GM10266 (cell line): ENCODE measurements around the gene ITGB5.

Experiments
- DNase-seq: peaks from one replicate; pipeline ENCODE4 v3.0.0; 2012; ENCODE audit errors: extremely low spot score
- TF ChIP-seq, protein P1 (sequence below): IDR thresholded peaks from 2 replicates; pipeline ENCODE4 v1.5.1; 2012; ENCODE audit warnings: mild to moderate bottlenecking, low read depth; ENCODE audit not compliant: control insufficient read depth, insufficient read depth; ENCODE audit errors: missing control alignments

ITGB5 gene

DNA sequence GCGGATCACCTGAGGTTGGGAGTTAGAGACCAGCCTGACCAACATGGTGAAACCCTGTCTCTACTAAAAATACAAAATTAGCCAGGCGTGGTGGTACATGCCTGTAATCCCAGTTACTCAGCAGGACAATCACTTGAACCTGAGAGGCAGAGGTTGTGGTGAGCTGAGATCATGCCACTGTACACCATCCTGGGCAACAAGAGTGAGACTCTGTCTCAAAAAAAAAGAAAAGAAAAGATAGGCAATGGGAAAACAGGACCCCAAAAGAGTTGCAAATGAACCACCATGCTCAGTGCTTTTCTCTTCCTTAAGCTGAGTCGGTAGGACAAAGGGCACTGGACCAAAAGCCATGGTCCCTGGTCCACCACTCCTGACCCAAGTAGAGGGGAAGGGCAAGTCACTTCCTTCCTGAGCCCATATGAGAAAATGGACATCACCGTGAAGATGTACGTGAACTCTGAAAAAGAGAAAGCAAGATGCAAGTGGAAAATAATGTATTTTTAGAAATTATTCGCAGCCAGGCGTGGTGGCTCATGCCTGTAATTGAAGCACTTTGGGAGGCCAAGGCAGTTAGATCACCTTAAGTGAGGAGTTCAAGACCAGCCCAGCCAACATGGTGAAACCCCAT lies 2.6 kb downstream of the ITGB5 start:
- no peak for DNase-seq
- TF ChIP-seq, protein P1, sequence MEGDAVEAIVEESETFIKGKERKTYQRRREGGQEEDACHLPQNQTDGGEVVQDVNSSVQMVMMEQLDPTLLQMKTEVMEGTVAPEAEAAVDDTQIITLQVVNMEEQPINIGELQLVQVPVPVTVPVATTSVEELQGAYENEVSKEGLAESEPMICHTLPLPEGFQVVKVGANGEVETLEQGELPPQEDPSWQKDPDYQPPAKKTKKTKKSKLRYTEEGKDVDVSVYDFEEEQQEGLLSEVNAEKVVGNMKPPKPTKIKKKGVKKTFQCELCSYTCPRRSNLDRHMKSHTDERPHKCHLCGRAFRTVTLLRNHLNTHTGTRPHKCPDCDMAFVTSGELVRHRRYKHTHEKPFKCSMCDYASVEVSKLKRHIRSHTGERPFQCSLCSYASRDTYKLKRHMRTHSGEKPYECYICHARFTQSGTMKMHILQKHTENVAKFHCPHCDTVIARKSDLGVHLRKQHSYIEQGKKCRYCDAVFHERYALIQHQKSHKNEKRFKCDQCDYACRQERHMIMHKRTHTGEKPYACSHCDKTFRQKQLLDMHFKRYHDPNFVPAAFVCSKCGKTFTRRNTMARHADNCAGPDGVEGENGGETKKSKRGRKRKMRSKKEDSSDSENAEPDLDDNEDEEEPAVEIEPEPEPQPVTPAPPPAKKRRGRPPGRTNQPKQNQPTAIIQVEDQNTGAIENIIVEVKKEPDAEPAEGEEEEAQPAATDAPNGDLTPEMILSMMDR: no peak

DNA sequence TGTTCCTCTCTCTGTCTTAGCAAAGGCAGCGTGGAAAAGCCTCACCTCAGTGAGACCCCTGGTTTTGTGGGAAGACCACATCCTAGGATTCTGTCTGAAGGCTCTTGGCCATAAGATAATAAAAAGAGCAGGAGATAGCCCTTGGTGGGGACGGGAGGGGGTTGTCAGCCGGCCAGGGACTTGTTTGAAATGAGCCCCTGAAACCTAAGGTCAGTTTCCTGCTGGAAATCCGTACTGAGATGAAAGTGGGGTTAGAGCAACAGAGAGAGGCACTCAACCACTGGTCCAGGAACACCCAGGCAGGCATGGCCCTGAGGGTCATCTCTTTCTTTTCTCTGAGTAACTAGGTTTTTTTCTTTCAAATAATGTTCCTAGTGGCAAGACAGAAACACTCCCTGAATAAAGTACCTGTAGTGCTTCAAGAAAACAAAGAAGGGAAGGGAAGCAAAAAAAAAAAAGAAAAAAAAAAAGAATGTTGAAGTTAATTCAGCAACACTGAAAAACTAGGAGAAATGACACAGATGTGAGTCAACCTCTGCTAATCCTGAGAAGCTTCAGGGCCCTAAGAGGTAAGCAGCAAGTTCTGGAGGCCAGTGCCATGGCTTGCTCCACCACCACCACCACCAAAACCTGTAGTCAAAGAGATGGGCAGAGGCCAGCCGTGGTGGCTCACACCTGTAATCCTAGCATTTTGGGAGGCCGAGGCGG lies 3.2 kb downstream of the ITGB5 start:
- TF ChIP-seq, protein P1: no peak
- DNase-seq: no peak

DNA sequence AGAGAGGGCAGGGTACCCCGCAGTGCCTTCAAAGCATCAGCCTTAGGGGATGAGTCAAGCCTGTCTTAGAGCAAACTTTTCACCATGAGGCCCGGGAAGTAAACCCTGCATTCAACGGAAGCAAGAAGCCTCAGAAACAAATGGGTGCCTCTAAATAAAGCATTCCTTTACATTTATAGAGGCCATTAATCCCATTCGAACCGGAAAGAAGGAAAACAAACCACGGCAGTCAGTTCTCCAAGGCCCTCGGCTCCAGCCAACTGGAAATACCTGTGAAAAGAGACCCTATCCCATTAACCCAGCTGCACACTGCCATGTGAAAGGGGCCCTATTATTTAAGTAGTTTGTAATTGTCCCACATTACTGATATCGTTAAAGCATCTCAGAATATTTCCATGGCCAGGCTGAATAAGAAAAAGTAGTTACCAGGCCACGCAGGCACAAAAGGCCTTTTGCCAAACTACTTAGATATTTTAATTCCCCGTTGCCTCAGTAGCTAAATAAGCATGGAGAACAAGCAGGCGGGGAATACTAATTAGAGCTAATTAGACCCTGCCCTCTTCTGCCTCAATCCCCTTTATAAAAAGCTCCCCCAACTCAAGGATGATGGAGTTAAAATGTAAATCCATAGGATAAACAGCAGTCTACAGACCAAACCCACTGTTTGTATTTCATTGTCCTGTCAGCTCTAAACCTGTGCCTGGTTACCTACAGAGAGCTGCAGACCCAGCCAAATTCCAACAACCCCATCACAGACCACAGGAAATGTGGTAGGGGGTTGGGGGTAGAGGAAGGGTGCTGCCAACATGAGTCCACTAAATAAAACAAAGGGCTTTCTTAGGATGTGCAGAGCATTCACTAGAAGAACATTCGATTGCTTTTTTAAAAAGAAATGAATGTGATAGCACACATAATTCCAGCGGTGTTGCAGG lies 4.1 kb downstream of the ITGB5 start:
- TF ChIP-seq, protein P1: no peak
- no peak for DNase-seq

DNA sequence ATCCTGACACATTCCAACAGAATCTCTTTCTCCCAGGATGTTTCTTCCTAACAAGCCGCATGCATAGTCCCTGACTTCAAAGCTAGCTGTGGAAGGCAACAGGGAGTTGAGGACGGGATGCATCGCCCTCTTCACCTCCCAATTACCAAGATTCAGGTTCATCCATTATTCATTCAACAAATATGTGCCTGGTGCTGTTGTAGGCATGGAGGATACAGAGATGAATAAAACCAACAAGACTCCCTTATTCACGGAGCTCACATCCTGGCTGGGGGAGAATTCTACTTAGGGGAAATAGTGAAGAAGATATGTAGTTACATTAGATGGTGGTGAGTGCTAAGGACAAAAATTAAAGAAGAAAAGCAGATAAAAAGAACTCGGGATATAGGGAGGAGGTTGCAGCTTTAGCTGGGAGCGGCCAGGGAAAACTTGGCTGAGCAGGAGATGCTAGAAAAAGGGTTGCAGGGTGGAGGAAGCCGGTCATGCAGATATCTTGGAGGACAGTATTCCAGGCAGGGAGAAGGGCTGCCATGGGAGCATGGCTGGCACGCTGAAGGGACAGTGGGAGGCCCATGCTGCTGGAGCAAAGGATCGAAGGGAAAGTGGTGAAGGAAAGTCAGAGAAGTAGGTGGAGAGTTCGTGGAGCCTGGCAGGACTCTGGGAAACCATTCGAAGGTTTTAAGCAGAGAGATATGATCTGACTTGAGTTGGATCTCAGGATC lies 5.0 kb downstream of the ITGB5 start:
- TF ChIP-seq, protein P1: no peak
- no peak for DNase-seq

DNA sequence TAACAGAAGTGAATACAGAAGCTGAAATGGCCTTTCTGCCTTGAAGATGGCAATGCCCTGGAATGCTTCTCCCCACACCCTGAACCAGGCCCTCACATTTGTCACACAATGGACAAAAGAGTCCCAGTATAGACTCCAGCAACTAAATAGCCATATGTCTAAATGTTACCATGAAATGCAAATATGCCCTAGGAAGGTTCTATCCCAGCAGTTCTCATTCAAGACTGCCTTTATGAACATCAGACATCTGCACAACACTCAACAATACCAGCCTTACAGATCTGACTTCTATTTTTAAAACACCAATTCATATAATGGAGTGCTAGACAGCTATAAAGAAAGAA lies 7.9 kb downstream of the ITGB5 start:
- TF ChIP-seq, protein P1: no peak
- DNase-seq: no peak

DNA sequence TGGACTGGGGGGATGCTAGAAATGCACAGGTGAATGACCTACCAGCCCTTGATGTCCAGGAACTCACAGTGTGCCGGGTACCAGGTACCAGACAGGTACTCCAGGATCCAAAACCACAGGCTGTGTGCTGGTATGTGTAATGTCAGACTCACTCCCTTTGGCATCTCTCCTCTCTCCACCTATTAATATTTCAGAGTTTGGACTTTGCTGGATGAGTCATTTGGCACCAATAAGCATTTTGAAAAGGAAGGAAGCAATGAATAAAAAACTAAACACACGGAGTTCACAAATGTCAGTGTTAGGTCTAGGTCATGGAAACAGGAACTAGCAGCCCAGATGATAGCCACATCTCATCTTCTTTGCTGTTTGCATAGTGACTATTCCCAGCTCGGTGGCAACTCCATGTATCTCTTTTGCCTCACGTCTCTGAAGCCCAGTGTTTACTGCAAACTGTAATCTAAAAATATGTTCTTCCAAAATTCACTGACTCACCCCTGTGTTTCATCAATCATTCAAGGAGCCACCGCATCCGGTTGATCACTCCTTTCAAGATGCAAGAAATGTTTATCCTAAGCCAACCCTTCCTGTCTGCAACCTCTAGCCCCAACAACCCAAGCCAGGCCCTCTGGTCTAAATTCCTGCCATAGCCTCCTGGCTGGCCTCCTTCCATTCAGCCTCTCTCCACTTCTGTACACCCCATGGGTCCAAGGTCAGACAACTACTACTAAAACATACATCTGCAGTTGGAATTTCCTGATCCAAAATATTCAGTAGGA lies 8.4 kb downstream of the ITGB5 start:
- DNase-seq: no peak
- TF ChIP-seq, protein P1: no peak
